Fibroblast of lung (primary cell): ENCODE results near the gene SV2A. TPM values are rescaled to one million over a fixed set of nuclear protein-coding genes. Genes with fewer than 3 reads are reported as not detected.
A peak's percentile ranks its signal among the peaks of the same experiment; 100 is the strongest.

Experiments used
- DNase-seq, 2 donors: peaks; one replicate each; pipeline versions ENCODE4 v3.0.0 to v3.0.0-alpha.2; 2010; ENCODE audit warnings: low read depth in 2 of 2
- H2AFZ ChIP-seq: 2 replicates; pipeline ENCODE4 v1.5.1; 2012; ENCODE audit warnings: low read length, control low read depth, inconsistent platforms
- H3K27ac ChIP-seq: 2 replicates; pipeline ENCODE4 v1.5.1; 2011; ENCODE audit warnings: low read length, control low read depth; ENCODE audit not compliant: insufficient read depth
- H3K27me3 ChIP-seq: 2 replicates; pipeline ENCODE4 v1.5.1; 2011; ENCODE audit warnings: mild to moderate bottlenecking, low read length; ENCODE audit not compliant: control insufficient read depth, insufficient read depth
- H3K36me3 ChIP-seq: 2 replicates; pipeline ENCODE4 v1.5.1; 2011; ENCODE audit warnings: low read length; ENCODE audit not compliant: control insufficient read depth, insufficient read depth
- H3K4me1 ChIP-seq: 2 replicates; pipeline ENCODE4 v1.5.1; 2011; ENCODE audit warnings: low read length; ENCODE audit not compliant: control insufficient read depth, insufficient read depth; ENCODE audit errors: extremely low read depth
- H3K4me2 ChIP-seq: 2 replicates; pipeline ENCODE4 v1.5.1; 2011; ENCODE audit warnings: low read length, control low read depth; ENCODE audit not compliant: insufficient read depth; ENCODE audit errors: extremely low read depth
- H3K4me3 ChIP-seq, 4 experiments: fragments of 200-600 bp in 1 of 4; sonication (generic) in 1 of 4; replicated peaks in 1 of 4; 2 replicates each; pipeline ENCODE4 v1.5.1; 2011 to 2016; ENCODE audit warnings: low read length in 4 of 4, low read depth in 3 of 4, mild to moderate bottlenecking in 3 of 4, control low read depth in 2 of 4, inconsistent platforms in 1 of 4, mixed read lengths in 1 of 4; ENCODE audit not compliant: insufficient read depth in 1 of 4; ENCODE audit errors: control extremely low read depth in 1 of 4
- H3K79me2 ChIP-seq: 2 replicates; pipeline ENCODE4 v1.5.1; 2012; ENCODE audit warnings: mild to moderate bottlenecking, low read length, inconsistent platforms; ENCODE audit not compliant: control insufficient read depth, insufficient read depth
- H3K9ac ChIP-seq: 2 replicates; pipeline ENCODE4 v1.5.1; 2011; ENCODE audit warnings: mild to moderate bottlenecking, low read length, control low read depth; ENCODE audit not compliant: insufficient read depth
- H3K9me3 ChIP-seq: 2 replicates; pipeline ENCODE4 v1.5.1; 2012; ENCODE audit warnings: low read depth, low read length; ENCODE audit not compliant: control insufficient read depth, insufficient read depth
- H4K20me1 ChIP-seq: 2 replicates; pipeline ENCODE4 v1.5.1; 2011; ENCODE audit warnings: low read length; ENCODE audit not compliant: control insufficient read depth, insufficient read depth; ENCODE audit errors: extremely low read depth
- CTCF ChIP-seq, 2 donors: IDR thresholded peaks in 1 of 2; conservative IDR thresholded peaks in 1 of 2; 1 replicate in 1 of 2; 2 replicates in 1 of 2; pipeline ENCODE4 v1.5.1; 2011 to 2012; ENCODE audit warnings: low read length in 2 of 2, control low read depth in 1 of 2, inconsistent platforms in 1 of 2, low read depth in 1 of 2, mild to moderate bottlenecking in 1 of 2
- EZH2 ChIP-seq: IDR thresholded peaks from 2 replicates; pipeline ENCODE4 v1.5.1; 2012; ENCODE audit warnings: low read length, control low read depth, mild to moderate bottlenecking; ENCODE audit errors: missing control alignments
- polyA plus RNA-seq, 2 donors: library from polyadenylated mRNA; depleted of rRNA in 1 of 2; stranded (reverse) in 1 of 2; unstranded in 1 of 2; fragments of >200 nt; gene quantifications; 2 replicates each; pipeline ENCODE4 v1.2.1, GENCODE V29; 2011 to 2012; ENCODE audit warnings: missing spikeins in 1 of 2
- total RNA-seq: library from RNA; depleted of rRNA; stranded (reverse); fragments of >200 nt; gene quantifications from 2 replicates; pipeline ENCODE4 v1.2.1, GENCODE V29; 2014

SV2A gene
- total and polyA plus RNA-seq, 2 donors (not counting 1 experiment from before 2014, with no cell fraction given): 35.8 to 39.6 TPM

GRCh38 chr1:149929856-149930255, 12.2 kb upstream of the SV2A start:
- no peak overlapping the region for H3K9ac ChIP-seq
- no peaks in the 10 kb centered on the region for H4K20me1 ChIP-seq
- TF ChIP-seq CTCF (conservative IDR thresholded peaks at IDR 0.05 in 1 of 2, IDR thresholded peaks at IDR 0.05 in 1 of 2; ENCODE audit: low read depth in 1 of 2, low read length in 2 of 2) (no peak), EZH2 (no peak)
- H3K4me1 ChIP-seq: peaks cover 10% of the 10 kb centered on the region
- peaks cover 12% of the 10 kb centered on the region for H3K36me3 ChIP-seq
- H3K9me3 ChIP-seq: no peaks in the 10 kb centered on the region
- no peak overlapping the region for H2AFZ ChIP-seq
- no peak for DNase-seq
- H3K27me3 ChIP-seq: no peaks in the 10 kb centered on the region
- peaks cover 26% of the 10 kb centered on the region for H3K79me2 ChIP-seq
- H3K27ac ChIP-seq: no peak overlapping the region
- H3K4me2 ChIP-seq: no peak overlapping the region
- H3K4me3 ChIP-seq: no peak overlapping the region

GRCh38 chr1:149928401-149928724, 10.7 kb upstream of the SV2A start:
- peaks cover 10% of the 10 kb centered on the region for H3K4me1 ChIP-seq
- H3K4me2 ChIP-seq: peak overlapping the region; percentile 94
- H3K4me3 ChIP-seq: peak overlapping the region; percentile 40 to 85 (median 78)
- peaks cover 28% of the 10 kb centered on the region for H3K79me2 ChIP-seq
- H2AFZ ChIP-seq: no peak overlapping the region
- TF ChIP-seq CTCF (conservative IDR thresholded peaks at IDR 0.05 in 1 of 2, IDR thresholded peaks at IDR 0.05 in 1 of 2; ENCODE audit: low read depth in 1 of 2, low read length in 2 of 2): no peak
- TF ChIP-seq EZH2: no peak
- no peak for DNase-seq
- H4K20me1 ChIP-seq: no peaks in the 10 kb centered on the region
- H3K27ac ChIP-seq: peak overlapping the region; percentile 93
- no peaks in the 10 kb centered on the region for H3K9me3 ChIP-seq
- peak overlapping the region; percentile 83 for H3K9ac ChIP-seq
- peaks cover 22% of the 10 kb centered on the region for H3K36me3 ChIP-seq
- no peaks in the 10 kb centered on the region for H3K27me3 ChIP-seq

- peak within 1 kb of the TSS; percentile 93 for H3K27ac ChIP-seq
- H3K4me1 ChIP-seq: peaks cover 10% of the 10 kb centered on the region
- H3K79me2 ChIP-seq: peaks cover 28% of the 10 kb centered on the region
- H2AFZ ChIP-seq: peak within 1 kb of the TSS; percentile 69
- H3K27me3 ChIP-seq: no peaks in the 10 kb centered on the region
- H3K36me3 ChIP-seq: peaks cover 22% of the 10 kb centered on the region
- no peak for TF ChIP-seq EZH2
- no peak for TF ChIP-seq CTCF (conservative IDR thresholded peaks at IDR 0.05 in 1 of 2, IDR thresholded peaks at IDR 0.05 in 1 of 2; ENCODE audit: low read depth in 1 of 2, low read length in 2 of 2)
- H3K9me3 ChIP-seq: no peaks in the 10 kb centered on the region
- DNase-seq: peak; percentile 91 to 93
- H3K9ac ChIP-seq: peak within 1 kb of the TSS; percentile 83
- peak within 1 kb of the TSS; percentile 40 to 85 (median 78) for H3K4me3 ChIP-seq
- no peaks in the 10 kb centered on the region for H4K20me1 ChIP-seq
- H3K4me2 ChIP-seq: peak within 1 kb of the TSS; percentile 94
These were observed 10.1 kb upstream of the SV2A start, which contains the start of gene SF3B4 for GRCh38 chr1:149927563-149928400. Gene SF3B4, minus strand, starts transcription at chr1:149927803. Its CDS starts 44 bp downstream, at chr1:149927759.
